Nephron progenitor cell (in vitro differentiated cells): Measurements from ENCODE around the gene TMEM30A.

Source experiments
- DNase-seq: peaks from one replicate; pipeline ENCODE4 v3.0.0; 2021
- H3K27ac Mint-ChIP-seq: 2 replicates; pipeline ENCODE4 v1.8.0; 2021; ENCODE audit warnings: mild to moderate bottlenecking, moderate library complexity, mixed read lengths
- H3K27me3 Mint-ChIP-seq: 2 replicates; pipeline ENCODE4 v1.8.0; 2021; ENCODE audit warnings: mild to moderate bottlenecking, low read depth, mixed read lengths; ENCODE audit not compliant: poor library complexity
- H3K36me3 Mint-ChIP-seq: 2 replicates; pipeline ENCODE4 v1.8.0; 2021; ENCODE audit warnings: low read depth, mixed read lengths
- H3K4me1 Mint-ChIP-seq: 2 replicates; pipeline ENCODE4 v1.8.0; 2021; ENCODE audit warnings: mixed read lengths
- H3K4me3 Mint-ChIP-seq: 2 replicates; pipeline ENCODE4 v1.8.0; 2021; ENCODE audit warnings: mild to moderate bottlenecking, moderate library complexity, mixed read lengths
- H3K9me3 Mint-ChIP-seq: 2 replicates; pipeline ENCODE4 v1.8.0; 2021; ENCODE audit warnings: mild to moderate bottlenecking, moderate library complexity, mixed read lengths
- TF ChIP-seq, protein P1 (sequence below): fragments of 200-600 bp; sonication (generic); IDR thresholded peaks from 2 replicates; pipeline ENCODE4 v1.5.0; 2021; ENCODE audit warnings: antibody characterized with exemption

Gene TMEM30A

DNA sequence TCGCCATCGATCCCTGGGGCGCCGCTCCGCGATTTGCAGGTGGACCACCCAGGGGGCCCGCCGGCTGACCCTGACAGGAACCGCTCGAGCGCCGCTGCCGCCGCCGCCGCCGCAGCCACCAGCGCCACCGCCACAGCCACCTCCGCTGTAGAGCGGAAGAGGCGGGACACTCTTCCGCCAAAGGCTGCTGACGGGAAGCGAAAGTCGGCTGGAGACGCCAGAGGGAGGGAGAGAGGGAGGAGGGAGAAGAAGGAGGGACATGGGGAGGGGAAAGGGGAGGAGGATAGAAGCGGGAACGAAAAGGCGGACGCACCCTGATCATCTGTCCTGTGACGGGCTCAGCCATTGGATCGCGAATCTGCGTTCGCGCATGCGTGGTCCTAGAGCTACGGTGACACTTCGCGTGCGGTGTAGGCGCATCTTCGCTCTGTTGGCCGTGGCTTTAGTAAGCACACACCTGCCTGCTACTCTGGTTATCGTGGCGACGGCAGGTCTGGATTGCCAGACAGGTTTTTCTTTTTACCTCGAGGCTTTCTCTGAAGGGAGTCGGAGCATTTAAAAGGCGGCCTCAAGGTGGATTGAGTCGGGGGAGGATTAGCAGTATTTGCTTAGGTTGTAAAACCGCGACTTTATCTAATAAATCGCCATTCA lies at the start of gene TMEM30A:
Gene TMEM30A (minus strand): TSS at position 161 of the 651 bp plus-strand sequence. CDS start 154 bp downstream, at position 7.
- peaks cover 22% of the 10 kb centered on the region for H3K4me1 Mint-ChIP-seq
- peaks cover 4% of the 10 kb centered on the region for H3K36me3 Mint-ChIP-seq
- no peaks in the 10 kb centered on the region for H3K9me3 Mint-ChIP-seq
- H3K27ac Mint-ChIP-seq = no peak within 1 kb of the TSS
- TF ChIP-seq, protein P1, sequence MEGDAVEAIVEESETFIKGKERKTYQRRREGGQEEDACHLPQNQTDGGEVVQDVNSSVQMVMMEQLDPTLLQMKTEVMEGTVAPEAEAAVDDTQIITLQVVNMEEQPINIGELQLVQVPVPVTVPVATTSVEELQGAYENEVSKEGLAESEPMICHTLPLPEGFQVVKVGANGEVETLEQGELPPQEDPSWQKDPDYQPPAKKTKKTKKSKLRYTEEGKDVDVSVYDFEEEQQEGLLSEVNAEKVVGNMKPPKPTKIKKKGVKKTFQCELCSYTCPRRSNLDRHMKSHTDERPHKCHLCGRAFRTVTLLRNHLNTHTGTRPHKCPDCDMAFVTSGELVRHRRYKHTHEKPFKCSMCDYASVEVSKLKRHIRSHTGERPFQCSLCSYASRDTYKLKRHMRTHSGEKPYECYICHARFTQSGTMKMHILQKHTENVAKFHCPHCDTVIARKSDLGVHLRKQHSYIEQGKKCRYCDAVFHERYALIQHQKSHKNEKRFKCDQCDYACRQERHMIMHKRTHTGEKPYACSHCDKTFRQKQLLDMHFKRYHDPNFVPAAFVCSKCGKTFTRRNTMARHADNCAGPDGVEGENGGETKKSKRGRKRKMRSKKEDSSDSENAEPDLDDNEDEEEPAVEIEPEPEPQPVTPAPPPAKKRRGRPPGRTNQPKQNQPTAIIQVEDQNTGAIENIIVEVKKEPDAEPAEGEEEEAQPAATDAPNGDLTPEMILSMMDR = no peak
- DNase-seq = peak; percentile 94
- H3K4me3 Mint-ChIP-seq = no peak within 1 kb of the TSS
- H3K27me3 Mint-ChIP-seq = no peaks in the 10 kb centered on the region

DNA sequence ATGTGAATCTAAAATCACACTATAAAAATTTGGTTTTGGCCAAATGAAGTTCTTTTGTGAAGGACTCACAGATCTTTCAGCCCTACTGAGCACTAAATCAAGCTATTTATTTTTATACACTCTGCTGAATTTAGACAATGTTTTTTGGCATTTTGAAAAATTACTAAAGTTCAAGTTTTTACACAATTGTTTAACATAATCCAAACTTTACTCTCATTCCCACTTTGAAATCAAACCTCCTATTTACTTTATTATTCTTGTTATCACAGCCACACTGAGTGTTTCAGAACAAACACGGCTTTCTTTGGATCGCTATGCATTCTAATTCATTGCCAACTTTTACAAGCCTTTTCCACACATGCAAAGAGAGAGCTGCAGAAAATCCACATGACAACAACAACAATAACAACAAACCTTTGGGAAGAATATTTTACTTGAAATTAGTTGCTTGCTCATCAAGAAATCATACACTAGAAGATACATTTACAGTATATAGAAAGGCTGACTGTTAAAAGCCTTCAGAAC lies 49.1 kb upstream of the TMEM30A start:
- no peaks in the 10 kb centered on the region for H3K36me3 Mint-ChIP-seq
- peaks cover 19% of the 10 kb centered on the region for H3K4me1 Mint-ChIP-seq
- no peak overlapping the region for H3K27ac Mint-ChIP-seq
- no peaks in the 10 kb centered on the region for H3K9me3 Mint-ChIP-seq
- peaks cover 6% of the 10 kb centered on the region for H3K27me3 Mint-ChIP-seq
- TF ChIP-seq, protein P1 = no peak
- H3K4me3 Mint-ChIP-seq = no peak overlapping the region
- DNase-seq = no peak

DNA sequence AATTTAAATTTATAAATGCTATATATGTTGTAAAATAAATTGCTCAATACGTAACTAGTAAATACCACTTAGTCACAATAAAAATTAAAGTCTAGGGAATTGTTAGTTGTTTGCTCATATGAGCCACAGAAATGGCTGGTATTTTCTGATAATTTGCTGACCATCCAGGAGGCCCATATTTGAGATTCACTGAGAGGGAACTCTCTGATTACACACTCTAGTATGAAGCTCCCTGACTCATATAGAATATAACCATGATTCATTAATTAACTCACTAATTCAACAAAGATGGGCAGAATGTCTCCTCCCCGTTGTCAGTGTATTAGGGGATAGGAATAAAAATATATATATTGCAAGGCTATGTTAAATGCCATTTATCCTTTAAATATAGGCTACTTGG lies 46.6 kb upstream of the TMEM30A start:
- Mint-ChIP-seq H3K4me3 (no peak overlapping the region), H3K9me3 (no peaks in the 10 kb centered on the region), H3K27ac (no peak overlapping the region), H3K27me3 (peaks cover 6% of the 10 kb centered on the region), H3K36me3 (no peaks in the 10 kb centered on the region), H3K4me1 (peaks cover 18% of the 10 kb centered on the region)
- TF ChIP-seq, protein P1 = no peak
- DNase-seq = no peak

DNA sequence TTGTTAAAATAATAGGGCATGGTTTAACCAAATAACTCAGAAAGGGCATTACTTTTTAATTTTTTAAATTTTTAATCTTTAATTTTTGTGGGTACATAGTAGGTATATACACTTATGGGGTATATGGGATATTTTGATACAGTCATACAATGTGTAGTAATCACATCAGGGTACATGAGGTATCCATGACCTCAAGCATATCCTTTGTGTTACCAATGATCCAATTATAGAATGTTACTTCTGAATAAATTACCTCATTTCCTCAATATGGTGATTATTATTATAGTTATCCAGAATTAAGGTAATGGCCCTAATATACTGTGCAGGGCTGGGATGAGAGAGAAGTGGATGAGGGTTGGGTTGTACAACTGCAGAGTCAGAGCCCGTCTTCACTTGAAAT lies 45.1 kb upstream of the TMEM30A start:
- peaks cover 5% of the 10 kb centered on the region for H3K4me1 Mint-ChIP-seq
- H3K27ac Mint-ChIP-seq = no peak overlapping the region
- no peak for DNase-seq
- H3K4me3 Mint-ChIP-seq = no peak overlapping the region
- peaks cover 4% of the 10 kb centered on the region for H3K27me3 Mint-ChIP-seq
- TF ChIP-seq, protein P1 = no peak
- H3K36me3 Mint-ChIP-seq = no peaks in the 10 kb centered on the region
- no peaks in the 10 kb centered on the region for H3K9me3 Mint-ChIP-seq

DNA sequence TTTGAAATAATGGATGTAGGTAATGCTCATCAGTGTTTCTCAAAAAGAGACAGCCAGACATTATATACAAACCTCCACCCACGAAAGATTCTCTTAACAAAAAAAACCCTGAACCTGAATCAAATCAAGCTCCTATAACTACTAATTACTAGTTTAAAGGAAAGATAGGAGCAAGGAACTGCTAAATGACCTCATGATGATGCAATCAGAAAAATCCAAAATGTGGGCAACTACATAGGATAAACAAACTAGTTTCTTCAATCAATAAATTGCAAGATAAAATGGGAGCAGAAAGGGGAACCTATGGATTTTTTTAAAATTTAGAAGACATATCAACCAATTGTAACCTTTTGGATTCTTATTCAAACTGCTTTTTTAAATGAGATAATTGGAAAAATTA lies 43.2 kb upstream of the TMEM30A start:
- Mint-ChIP-seq H3K27me3 (peaks cover 4% of the 10 kb centered on the region), H3K9me3 (peaks cover 4% of the 10 kb centered on the region), H3K27ac (no peak overlapping the region), H3K4me1 (no peaks in the 10 kb centered on the region), H3K4me3 (no peak overlapping the region), H3K36me3 (no peaks in the 10 kb centered on the region)
- TF ChIP-seq, protein P1 = no peak
- no peak for DNase-seq
